ENCODE results near the gene CACNB2. TPM values are rescaled to one million over a fixed set of nuclear protein-coding genes. Genes with fewer than 3 reads are reported as not detected.

CACNB2 gene
- total RNA-seq, 1 experiment from 2014 or later: 0.07 TPM

- no peak for TF ChIP-seq EZH2 (IDR thresholded peaks at IDR 0.05; ENCODE audit: low read length, unreplicated experiment)
- TF ChIP-seq CTCF (conservative IDR thresholded peaks at IDR 0.05; ENCODE audit: low read depth, low read length): no peak
- TF ChIP-seq EZH2phosphoT487 (IDR thresholded peaks at IDR 0.05; ENCODE audit: borderline replicate concordance, low read length): no peak
- intact Hi-C loops (cut with micrococcal nuclease): no loop called here
- H3K9ac ChIP-seq (ENCODE audit: low read length): no peak overlapping the region
- ChIA-PET CTCF (no interaction called here), POLR2A (ENCODE audit: unreplicated experiment) (no interaction called here)
- no peaks in the 10 kb centered on the region for H3K27me3 ChIP-seq (ENCODE audit: low read length)
- H3K36me3 ChIP-seq (ENCODE audit: low read depth, low read length): no peaks in the 10 kb centered on the region
- H3K27ac ChIP-seq (ENCODE audit: low read length): no peak overlapping the region
- ATAC-seq (no peak), DNase-seq (no peak)
- no peaks in the 10 kb centered on the region for H4K20me1 ChIP-seq (ENCODE audit: low read length)
- no peak overlapping the region for H2AFZ ChIP-seq (ENCODE audit: low read length)
- no peaks in the 10 kb centered on the region for H3K4me1 ChIP-seq (ENCODE audit: insufficient read depth, low read length)
- no peaks in the 10 kb centered on the region for H3K9me3 ChIP-seq (ENCODE audit: low read length)
- H3F3A ChIP-seq (ENCODE audit: low read length, unreplicated experiment): no peaks in the 10 kb centered on the region
- no peak overlapping the region for H3K4me2 ChIP-seq (ENCODE audit: low read length)
- no peak overlapping the region for H3K4me3 ChIP-seq (ENCODE audit: low read length)
- no peaks in the 10 kb centered on the region for H3K79me2 ChIP-seq (ENCODE audit: low read length)
- H3K9me2 ChIP-seq (replicated peaks; ENCODE audit: low read length): no peaks in the 10 kb centered on the region
- no TSS peak for BruUV-seq (replicated peaks)
Measured at GRCh38 chr10:18313140-18313530, 172.9 kb downstream of the CACNB2 start.

GRCh38 chr10:18313626-18314025 is 173.4 kb downstream of the CACNB2 start:
- no peak overlapping the region for H3K9ac ChIP-seq (ENCODE audit: low read length)
- BruUV-seq (replicated peaks): no TSS peak
- no peaks in the 10 kb centered on the region for H4K20me1 ChIP-seq (ENCODE audit: low read length)
- ChIA-PET POLR2A (ENCODE audit: unreplicated experiment) (no interaction called here), CTCF (no interaction called here)
- H3K36me3 ChIP-seq (ENCODE audit: low read depth, low read length): no peaks in the 10 kb centered on the region
- no peaks in the 10 kb centered on the region for H3K9me2 ChIP-seq (replicated peaks; ENCODE audit: low read length)
- H3K9me3 ChIP-seq (ENCODE audit: low read length): no peaks in the 10 kb centered on the region
- H3K4me1 ChIP-seq (ENCODE audit: insufficient read depth, low read length): no peaks in the 10 kb centered on the region
- DNase-seq (no peak), ATAC-seq (no peak)
- no peaks in the 10 kb centered on the region for H3K79me2 ChIP-seq (ENCODE audit: low read length)
- TF ChIP-seq CTCF (conservative IDR thresholded peaks at IDR 0.05; ENCODE audit: low read depth, low read length) (no peak), EZH2 (IDR thresholded peaks at IDR 0.05; ENCODE audit: low read length, unreplicated experiment) (no peak), EZH2phosphoT487 (IDR thresholded peaks at IDR 0.05; ENCODE audit: borderline replicate concordance, low read length) (no peak)
- no peak overlapping the region for H2AFZ ChIP-seq (ENCODE audit: low read length)
- H3K4me3 ChIP-seq (ENCODE audit: low read length): no peak overlapping the region
- intact Hi-C loops (cut with micrococcal nuclease): no loop called here
- no peaks in the 10 kb centered on the region for H3K27me3 ChIP-seq (ENCODE audit: low read length)
- no peak overlapping the region for H3K27ac ChIP-seq (ENCODE audit: low read length)
- no peaks in the 10 kb centered on the region for H3F3A ChIP-seq (ENCODE audit: low read length, unreplicated experiment)
- H3K4me2 ChIP-seq (ENCODE audit: low read length): no peak overlapping the region

DNA sequence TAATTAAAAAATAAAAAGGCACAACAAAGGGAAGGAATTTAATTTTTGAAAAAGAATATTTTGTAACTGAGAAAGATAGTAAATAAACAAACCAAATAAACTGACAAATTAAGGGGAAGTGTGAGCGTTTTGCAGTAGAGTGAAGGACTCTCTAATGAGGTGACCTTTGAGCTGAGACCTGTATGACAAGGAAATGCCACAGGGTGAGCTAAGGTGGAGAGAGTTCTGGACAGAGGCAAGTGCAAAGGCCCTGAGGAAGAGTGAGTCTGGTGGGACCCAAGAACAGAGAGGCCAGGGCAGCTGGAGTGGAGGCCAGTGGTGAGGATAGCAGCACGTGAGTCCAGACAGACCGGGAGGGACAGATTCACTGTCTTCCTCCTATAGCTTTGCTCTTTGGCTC is 179.4 kb downstream of the CACNB2 start:
- Histone ChIP-seq H2AFZ (ENCODE audit: low read length) (no peak overlapping the region), H3K9ac (ENCODE audit: low read length) (no peak overlapping the region), H4K20me1 (ENCODE audit: low read length) (no peaks in the 10 kb centered on the region), H3K4me3 (ENCODE audit: low read length) (no peak overlapping the region), H3K4me2 (ENCODE audit: low read length) (no peak overlapping the region), H3K9me3 (ENCODE audit: low read length) (no peaks in the 10 kb centered on the region), H3K4me1 (ENCODE audit: insufficient read depth, low read length) (no peaks in the 10 kb centered on the region), H3K27ac (ENCODE audit: low read length) (no peak overlapping the region), H3K79me2 (ENCODE audit: low read length) (no peaks in the 10 kb centered on the region), H3K27me3 (ENCODE audit: low read length) (no peaks in the 10 kb centered on the region), H3K36me3 (ENCODE audit: low read depth, low read length) (no peaks in the 10 kb centered on the region), H3K9me2 (replicated peaks; ENCODE audit: low read length) (no peaks in the 10 kb centered on the region), H3F3A (ENCODE audit: low read length, unreplicated experiment) (no peaks in the 10 kb centered on the region)
- TF ChIP-seq EZH2 (IDR thresholded peaks at IDR 0.05; ENCODE audit: low read length, unreplicated experiment) (no peak), EZH2phosphoT487 (IDR thresholded peaks at IDR 0.05; ENCODE audit: borderline replicate concordance, low read length) (no peak), CTCF (conservative IDR thresholded peaks at IDR 0.05; ENCODE audit: low read depth, low read length) (no peak)
- BruUV-seq (replicated peaks): no TSS peak
- DNase-seq (no peak), ATAC-seq (no peak)
- intact Hi-C loops (cut with micrococcal nuclease): no loop called here
- ChIA-PET CTCF (no interaction called here), POLR2A (ENCODE audit: unreplicated experiment) (no interaction called here)
